Progenitor cell of endocrine pancreas (in vitro differentiated cells): ENCODE data around the gene TNKS1BP1. TPM values are rescaled to one million over a fixed set of nuclear protein-coding genes. Genes with fewer than 3 reads are reported as not detected.

Experiments used
- DNase-seq: peaks from one replicate; pipeline ENCODE4 v3.0.0; 2021; ENCODE audit warnings: low spot score; ENCODE audit not compliant: unreplicated experiment
- H3K27ac Mint-ChIP-seq: 2 replicates; pipeline ENCODE4 v1.8.0; 2021; ENCODE audit warnings: mild to moderate bottlenecking, moderate library complexity, mixed read lengths
- H3K27me3 Mint-ChIP-seq: 2 replicates; pipeline ENCODE4 v1.8.0; 2021; ENCODE audit warnings: mixed read lengths
- H3K36me3 Mint-ChIP-seq: 2 replicates; pipeline ENCODE4 v1.8.0; 2022; ENCODE audit warnings: mixed read lengths; ENCODE audit not compliant: insufficient read depth
- H3K4me1 Mint-ChIP-seq: 2 replicates; pipeline ENCODE4 v1.8.0; 2021; ENCODE audit warnings: low read depth, mixed read lengths
- H3K4me3 Mint-ChIP-seq: 2 replicates; pipeline ENCODE4 v1.8.0; 2021; ENCODE audit warnings: low read depth, mild to moderate bottlenecking, moderate library complexity, mixed read lengths
- H3K9me3 Mint-ChIP-seq: 2 replicates; pipeline ENCODE4 v1.8.0; 2021; ENCODE audit warnings: low read depth, mixed read lengths
- CTCF ChIP-seq: fragments of 200-600 bp; sonication (generic); IDR thresholded peaks from one replicate; pipeline ENCODE4 v1.5.0; 2021; ENCODE audit warnings: antibody characterized with exemption, mild to moderate bottlenecking; ENCODE audit not compliant: unreplicated experiment
- total RNA-seq: library from RNA; stranded (reverse); gene quantifications from 2 replicates; pipeline ENCODE4 v1.2.1, GENCODE V29; 2021

TNKS1BP1 gene
- total RNA-seq, 1 donor from 2014 or later = 108 TPM

GRCh38 chr11:57323167-57323854, 1.4 kb downstream of the TNKS1BP1 start:
- DNase-seq = no peak
- H3K4me1 Mint-ChIP-seq = peaks cover 47% of the 10 kb centered on the region
- peak overlapping the region; percentile 90 for H3K4me3 Mint-ChIP-seq
- no peaks in the 10 kb centered on the region for H3K9me3 Mint-ChIP-seq
- H3K27me3 Mint-ChIP-seq = no peaks in the 10 kb centered on the region
- peaks cover 26% of the 10 kb centered on the region for H3K36me3 Mint-ChIP-seq
- H3K27ac Mint-ChIP-seq = peak overlapping the region; percentile 96
- no peak for TF ChIP-seq CTCF

GRCh38 chr11:57322256-57323166, 2.2 kb downstream of the TNKS1BP1 start:
- TF ChIP-seq CTCF = no peak
- Mint-ChIP-seq H3K36me3 (peaks cover 26% of the 10 kb centered on the region), H3K27ac (peak overlapping the region; percentile 91), H3K9me3 (no peaks in the 10 kb centered on the region), H3K27me3 (no peaks in the 10 kb centered on the region), H3K4me1 (peaks cover 50% of the 10 kb centered on the region), H3K4me3 (peak overlapping the region; percentile 90)
- DNase-seq = no peak

- H3K9me3 Mint-ChIP-seq = no peaks in the 10 kb centered on the region
- H3K27ac Mint-ChIP-seq = peak overlapping the region; percentile 91
- peaks cover 48% of the 10 kb centered on the region for H3K4me1 Mint-ChIP-seq
- TF ChIP-seq CTCF = no peak
- no peaks in the 10 kb centered on the region for H3K27me3 Mint-ChIP-seq
- H3K36me3 Mint-ChIP-seq = peaks cover 19% of the 10 kb centered on the region
- DNase-seq = no peak
- H3K4me3 Mint-ChIP-seq = peak overlapping the region; percentile 90
These were observed 3.1 kb downstream of the TNKS1BP1 start for GRCh38 chr11:57321388-57322255.

- peak overlapping the region; percentile 54 for H3K27ac Mint-ChIP-seq
- peak overlapping the region; percentile 35 for H3K4me3 Mint-ChIP-seq
- H3K36me3 Mint-ChIP-seq = peaks cover 17% of the 10 kb centered on the region
- no peaks in the 10 kb centered on the region for H3K27me3 Mint-ChIP-seq
- H3K9me3 Mint-ChIP-seq = no peaks in the 10 kb centered on the region
- no peak for DNase-seq
- peaks cover 42% of the 10 kb centered on the region for H3K4me1 Mint-ChIP-seq
- TF ChIP-seq CTCF = no peak
These were observed 3.9 kb downstream of the TNKS1BP1 start for GRCh38 chr11:57320719-57321387.
